Ureter (tissue), 1 donor: Measurements from ENCODE around the gene S100PBP. TPM values are rescaled to one million over a fixed set of nuclear protein-coding genes. Genes with fewer than 3 reads are reported as not detected.

Source experiments
- DNase-seq: peaks from one replicate; pipeline ENCODE4 v3.0.0-alpha.2; 2020; ENCODE audit warnings: low spot score
- total RNA-seq: library from RNA; stranded (reverse); gene quantifications from one replicate; pipeline ENCODE4 v1.2.4, GENCODE V29; 2023
- donor health status: DM: yes; HTN: yes; CAD: no.

Gene S100PBP
- 41.0 TPM for total RNA-seq

GRCh38 chr1:32817159-32817814 is at the start of gene S100PBP, which contains the start of gene YARS1:
S100PBP (plus strand) TSS chr1:32817653; CDS start chr1:32826100, 8,447 bp downstream.
YARS1 (minus strand) TSS chr1:32817358; CDS start chr1:32817244, 114 bp downstream.
- DNase-seq = peak; percentile 100

- no peak for DNase-seq
Measured at GRCh38 chr1:32768110-32768850, 49.2 kb upstream of the S100PBP start.

DNA sequence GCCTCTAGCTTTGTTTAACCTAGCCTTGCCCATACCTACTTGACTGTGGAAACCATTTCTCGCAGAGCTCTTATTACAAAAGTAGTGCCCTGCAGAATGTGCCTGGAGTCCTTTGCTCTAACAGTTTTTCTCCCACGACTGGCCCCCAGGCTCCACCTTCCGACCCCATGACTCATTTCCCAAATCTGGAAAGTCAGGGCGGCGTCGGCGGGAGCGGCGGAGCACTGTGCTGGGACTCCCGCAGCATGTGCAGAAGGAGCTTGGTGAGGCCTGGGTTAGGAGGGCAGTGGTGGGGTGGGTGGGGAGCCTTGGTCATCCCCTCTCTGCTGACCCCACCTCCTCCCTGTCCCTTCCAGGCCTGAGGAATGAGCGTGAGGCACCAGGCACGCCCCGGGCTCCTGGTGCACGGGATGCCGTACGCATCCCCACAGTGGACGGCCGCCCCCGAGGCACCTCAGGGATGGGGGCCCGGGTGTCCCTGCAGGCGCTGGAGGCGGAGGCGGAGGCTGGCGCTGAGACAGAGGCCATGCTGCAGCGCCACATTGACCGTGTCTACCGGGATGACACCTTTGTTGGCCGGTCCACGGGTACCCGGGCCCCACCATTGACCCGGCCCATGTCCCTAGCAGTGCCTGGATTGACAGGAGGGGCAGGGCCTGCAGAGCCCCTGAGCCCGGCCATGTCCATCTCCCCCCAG is 47.8 kb upstream of the S100PBP start:
- DNase-seq = no peak

DNA sequence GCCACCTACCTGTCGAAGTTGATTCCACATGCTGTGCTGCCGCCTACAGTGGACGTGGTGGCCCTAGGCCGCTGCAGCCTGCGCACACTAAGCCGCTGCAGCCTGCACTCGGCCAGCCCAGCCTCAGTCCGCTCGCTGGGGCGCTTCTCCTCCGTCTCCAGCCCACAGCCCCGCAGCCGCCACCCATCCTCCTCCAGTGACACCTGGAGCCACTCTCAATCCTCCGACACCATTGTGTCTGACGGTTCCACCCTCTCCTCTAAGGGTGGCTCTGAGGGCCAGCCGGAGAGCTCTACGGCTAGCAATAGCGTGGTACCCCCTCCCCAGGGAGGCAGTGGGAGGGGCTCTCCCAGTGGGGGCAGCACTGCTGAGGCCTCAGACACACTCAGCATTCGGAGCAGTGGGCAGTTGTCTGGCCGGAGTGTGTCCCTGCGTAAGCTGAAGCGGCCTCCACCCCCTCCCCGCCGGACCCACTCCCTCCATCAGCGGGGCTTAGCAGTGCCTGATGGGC is 47.2 kb upstream of the S100PBP start:
- no peak for DNase-seq

DNA sequence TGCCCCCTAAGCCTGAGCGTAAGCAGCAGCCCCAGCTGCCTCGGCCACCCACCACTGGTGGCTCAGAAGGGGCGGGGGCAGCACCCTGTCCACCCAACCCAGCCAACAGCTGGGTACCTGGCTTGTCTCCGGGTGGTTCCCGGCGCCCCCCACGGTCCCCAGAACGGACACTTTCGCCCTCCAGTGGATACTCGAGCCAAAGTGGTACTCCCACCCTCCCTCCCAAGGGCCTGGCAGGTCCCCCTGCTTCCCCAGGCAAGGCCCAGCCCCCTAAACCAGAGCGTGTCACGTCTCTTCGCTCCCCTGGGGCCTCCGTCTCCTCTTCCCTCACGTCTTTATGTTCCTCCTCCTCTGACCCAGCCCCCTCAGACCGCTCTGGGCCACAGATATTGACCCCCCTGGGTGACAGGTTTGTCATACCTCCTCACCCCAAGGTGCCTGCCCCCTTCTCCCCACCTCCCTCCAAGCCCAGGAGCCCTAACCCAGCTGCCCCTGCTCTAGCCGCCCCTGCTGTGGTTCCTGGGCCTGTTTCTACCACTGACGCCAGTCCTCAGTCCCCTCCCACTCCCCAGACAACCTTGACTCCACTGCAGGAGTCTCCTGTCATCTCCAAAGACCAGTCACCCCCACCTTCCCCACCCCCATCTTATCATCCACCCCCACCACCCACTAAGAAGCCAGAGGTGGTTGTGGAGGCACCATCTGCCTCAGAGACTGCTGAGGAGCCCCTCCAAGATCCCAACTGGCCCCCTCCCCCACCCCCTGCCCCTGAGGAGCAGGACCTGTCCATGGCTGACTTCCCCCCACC is 46.5 kb upstream of the S100PBP start:
- no peak for DNase-seq

GRCh38 chr1:32771561-32772280 is 45.7 kb upstream of the S100PBP start:
- no peak for DNase-seq

DNA sequence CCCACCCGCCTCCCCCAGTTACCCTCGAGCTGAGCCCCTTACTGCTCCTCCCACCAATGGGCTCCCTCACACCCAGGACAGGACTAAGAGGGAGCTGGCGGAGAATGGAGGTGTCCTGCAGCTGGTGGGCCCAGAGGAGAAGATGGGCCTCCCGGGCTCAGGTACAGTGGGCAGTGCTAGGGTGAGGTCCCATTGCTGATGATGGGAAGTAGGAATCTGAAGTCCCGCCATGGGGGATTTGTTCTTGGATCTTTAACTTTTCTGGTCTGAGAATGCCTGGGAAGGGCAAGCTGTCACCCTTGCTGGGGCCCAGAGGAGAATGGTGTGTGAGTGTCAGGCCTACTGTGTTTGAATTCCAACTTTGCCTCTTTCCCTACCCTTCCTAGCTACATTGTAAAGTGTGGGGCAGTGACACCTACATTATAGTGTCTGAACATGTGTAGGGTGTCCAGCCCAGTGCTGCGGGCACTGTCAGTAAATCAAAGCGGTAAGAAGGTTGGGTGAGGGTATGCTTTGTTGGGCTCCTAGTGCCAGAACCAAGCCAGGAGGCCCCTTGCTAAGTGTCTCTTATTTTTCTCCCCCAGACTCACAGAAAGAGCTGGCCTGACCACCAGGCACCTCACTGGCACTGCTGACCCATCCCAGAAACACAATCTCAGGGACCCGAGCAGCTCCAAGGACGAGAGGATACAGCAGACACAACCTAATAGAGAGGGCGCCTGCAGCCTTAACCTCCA is 45.0 kb upstream of the S100PBP start:
- no peak for DNase-seq

DNA sequence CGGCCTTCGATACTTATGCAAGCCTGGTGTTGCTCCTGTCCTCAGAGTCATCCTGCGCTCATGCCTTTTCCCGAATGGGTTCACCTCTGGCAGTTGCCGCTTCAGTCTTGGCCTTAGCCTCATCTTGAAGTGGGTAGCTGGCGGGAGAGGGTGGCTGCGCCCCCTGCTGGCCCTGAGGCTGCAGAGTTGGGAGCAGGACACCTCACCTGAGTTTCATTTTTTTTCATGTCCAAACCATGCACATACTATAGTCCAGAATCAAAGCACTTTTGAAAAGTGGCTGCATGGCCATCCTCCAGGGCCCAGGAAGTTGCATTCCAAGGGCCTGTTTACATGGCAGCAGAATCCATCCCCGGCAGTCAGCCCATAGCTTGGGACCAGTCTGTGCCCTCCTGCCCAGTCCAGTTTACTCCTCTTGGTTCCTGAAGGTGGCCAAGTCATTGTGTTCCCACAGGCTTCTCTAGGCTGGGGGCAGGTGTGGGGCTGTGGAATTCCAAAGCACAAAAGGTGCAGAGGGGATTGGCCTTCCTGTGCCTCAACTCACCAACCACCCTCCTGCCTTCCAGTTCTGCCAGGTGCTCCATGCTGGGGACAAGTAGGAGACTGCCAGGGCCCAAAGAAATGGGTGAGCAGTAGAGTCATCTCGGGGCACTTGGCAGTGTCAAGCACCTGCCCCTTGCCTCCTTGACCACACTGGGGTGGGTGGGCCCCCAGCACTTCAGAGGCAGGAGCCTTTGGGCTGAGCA is 44.3 kb upstream of the S100PBP start:
- DNase-seq = peak; percentile 86

DNA sequence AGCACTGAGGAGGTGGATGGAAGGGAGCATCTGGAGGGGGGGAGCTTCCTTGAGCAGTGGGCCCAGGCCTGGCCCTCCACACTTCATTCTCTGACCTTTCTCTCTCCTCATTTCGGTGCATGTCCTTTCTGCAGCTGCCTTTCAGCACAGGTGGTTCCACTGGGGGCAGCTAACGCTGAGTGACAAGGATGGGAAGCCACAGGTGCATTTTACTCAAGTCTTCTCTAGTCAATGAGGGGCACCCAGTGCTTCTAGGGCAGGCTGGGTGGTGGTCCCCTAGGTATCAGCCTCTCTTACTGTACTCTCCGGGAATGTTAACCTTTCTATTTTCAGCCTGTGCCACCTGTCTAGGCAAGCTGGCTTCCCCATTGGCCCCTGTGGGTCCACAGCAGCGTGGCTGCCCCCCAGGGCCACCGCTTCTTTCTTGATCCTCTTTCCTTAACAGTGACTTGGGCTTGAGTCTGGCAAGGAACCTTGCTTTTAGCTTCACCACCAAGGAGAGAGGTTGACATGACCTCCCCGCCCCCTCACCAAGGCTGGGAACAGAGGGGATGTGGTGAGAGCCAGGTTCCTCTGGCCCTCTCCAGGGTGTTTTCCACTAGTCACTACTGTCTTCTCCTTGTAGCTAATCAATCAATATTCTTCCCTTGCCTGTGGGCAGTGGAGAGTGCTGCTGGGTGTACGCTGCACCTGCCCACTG is 43.5 kb upstream of the S100PBP start:
- no peak for DNase-seq

DNA sequence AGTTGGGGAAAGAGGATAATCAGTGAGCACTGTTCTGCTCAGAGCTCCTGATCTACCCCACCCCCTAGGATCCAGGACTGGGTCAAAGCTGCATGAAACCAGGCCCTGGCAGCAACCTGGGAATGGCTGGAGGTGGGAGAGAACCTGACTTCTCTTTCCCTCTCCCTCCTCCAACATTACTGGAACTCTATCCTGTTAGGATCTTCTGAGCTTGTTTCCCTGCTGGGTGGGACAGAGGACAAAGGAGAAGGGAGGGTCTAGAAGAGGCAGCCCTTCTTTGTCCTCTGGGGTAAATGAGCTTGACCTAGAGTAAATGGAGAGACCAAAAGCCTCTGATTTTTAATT is 43.0 kb upstream of the S100PBP start:
- DNase-seq = no peak

GRCh38 chr1:32774950-32775634 is 42.4 kb upstream of the S100PBP start:
- DNase-seq = no peak

- no peak for DNase-seq
Measured at GRCh38 chr1:32775640-32776337, 41.7 kb upstream of the S100PBP start.

DNA sequence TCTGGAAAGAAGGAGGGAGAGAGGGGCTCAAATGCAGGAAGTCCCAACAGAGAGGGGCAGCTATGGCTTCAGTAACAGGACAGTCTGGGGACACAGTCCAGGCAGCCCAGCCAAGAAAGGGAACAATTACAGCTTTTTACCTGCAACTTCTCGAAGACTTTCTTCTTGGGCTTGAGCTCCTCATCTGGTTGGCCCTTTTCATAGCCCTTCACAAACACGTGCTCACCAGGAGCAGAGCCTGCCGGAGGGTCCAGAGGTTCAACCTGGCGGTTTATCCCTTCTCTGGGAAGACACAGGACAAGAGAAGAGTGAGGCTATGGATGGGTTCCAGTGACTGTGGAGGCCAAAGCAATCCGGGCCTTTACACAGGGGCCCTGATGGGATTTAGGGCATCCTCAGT is 38.2 kb upstream of the S100PBP start:
- DNase-seq = no peak

GRCh38 chr1:32780005-32780404 is 37.4 kb upstream of the S100PBP start:
- no peak for DNase-seq

DNA sequence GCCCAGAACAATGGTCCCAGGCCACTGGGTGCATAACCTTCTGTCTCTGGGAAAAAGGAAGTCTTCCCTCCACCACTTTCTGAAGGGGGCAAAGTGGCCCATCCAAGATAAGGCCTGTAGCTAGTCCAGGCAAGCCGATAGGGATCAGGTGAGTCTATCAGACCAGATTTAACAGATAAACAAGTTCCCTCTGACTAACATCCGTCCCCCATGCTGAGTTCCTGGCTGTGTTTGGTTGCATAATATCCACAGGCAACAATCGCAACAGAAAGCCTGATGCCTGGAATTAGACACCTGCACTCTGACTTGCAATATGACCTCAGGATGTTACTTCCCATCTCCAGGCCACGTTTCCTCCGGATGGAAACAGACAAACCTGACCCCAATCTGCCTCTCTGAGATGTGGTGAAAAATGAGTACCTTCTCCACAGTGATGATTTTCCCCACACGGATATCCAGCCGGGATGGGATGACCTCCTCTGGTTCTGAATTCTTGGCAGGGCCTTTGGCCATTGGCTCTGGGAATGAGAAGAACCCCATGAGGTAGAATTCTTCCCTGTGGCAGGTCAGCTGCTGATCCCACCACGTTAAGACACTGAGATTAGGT is 36.7 kb upstream of the S100PBP start:
- DNase-seq = no peak

- no peak for DNase-seq
Measured at GRCh38 chr1:32782086-32782485, 35.4 kb upstream of the S100PBP start.

GRCh38 chr1:32783851-32784250 is 33.6 kb upstream of the S100PBP start:
- no peak for DNase-seq
